Renal cortex interstitium (tissue), 11 donors: ENCODE results near the gene PMEPA1. TPM values are rescaled to one million over a fixed set of nuclear protein-coding genes. Genes with fewer than 3 reads are reported as not detected.
"Not testable (repeated sequence)": the region's sequence is repeated elsewhere in the genome, so short reads cannot be mapped to it uniquely, and the experiment has no call there.

Source experiments
- DNase-seq, 11 donors: peaks; one replicate each; pipeline ENCODE4 v3.0.0-alpha.2; 2013; ENCODE audit warnings: low read depth in 9 of 11, low spot score in 4 of 11; ENCODE audit errors: extremely low read depth in 1 of 11
- polyA plus RNA-seq, 3 donors: library from polyadenylated mRNA; unstranded; fragments of 120-200 nt; gene quantifications; one replicate each; pipeline ENCODE4 v1.2.1, GENCODE V29; 2013; ENCODE audit not compliant: insufficient read length in 3 of 3

The PMEPA1 gene
- polyA plus RNA-seq, 3 donors: 14.9 to 21.6 (median 15.5) TPM

DNA sequence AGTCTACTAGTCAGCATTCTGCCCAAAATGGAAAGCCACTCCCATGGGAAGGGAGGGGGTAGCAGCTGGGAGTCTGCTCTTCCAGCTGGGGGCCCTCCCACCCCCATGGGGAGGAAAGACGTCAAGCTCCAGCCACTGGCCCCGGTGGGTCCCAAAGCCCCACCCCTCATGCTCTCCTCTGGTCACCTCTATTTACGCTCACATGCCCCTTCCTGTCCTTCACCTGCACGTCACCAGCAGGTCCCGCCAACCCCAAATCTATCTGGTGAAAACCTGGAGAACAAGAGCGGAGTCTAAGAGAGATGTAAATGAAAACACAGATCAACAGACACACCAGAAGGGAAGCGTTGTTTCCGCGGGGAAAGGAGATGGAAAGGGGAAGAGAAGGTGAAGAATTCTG, 59.5 kb downstream of the PMEPA1 start:
- no peak for DNase-seq

DNA sequence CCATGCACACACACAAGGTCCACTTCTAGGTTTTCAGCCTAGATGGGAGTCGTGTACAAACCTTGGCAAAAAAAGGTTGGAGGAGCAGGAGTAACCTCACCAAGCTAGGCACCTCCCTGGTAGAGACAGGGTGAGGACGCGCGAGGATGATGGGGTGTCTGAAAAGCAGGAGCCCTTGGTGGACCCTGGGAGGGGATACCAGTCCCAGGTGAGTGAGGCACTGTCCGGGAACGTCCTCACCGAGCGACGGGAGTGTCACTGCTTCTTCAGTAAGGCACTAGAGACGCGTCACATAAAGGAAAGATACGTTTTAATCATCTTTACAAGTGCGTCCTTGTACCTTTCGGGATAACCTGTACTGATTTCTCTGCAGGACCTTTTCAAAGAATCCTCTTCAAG, 60.2 kb downstream of the PMEPA1 start:
- no peak for DNase-seq

DNA sequence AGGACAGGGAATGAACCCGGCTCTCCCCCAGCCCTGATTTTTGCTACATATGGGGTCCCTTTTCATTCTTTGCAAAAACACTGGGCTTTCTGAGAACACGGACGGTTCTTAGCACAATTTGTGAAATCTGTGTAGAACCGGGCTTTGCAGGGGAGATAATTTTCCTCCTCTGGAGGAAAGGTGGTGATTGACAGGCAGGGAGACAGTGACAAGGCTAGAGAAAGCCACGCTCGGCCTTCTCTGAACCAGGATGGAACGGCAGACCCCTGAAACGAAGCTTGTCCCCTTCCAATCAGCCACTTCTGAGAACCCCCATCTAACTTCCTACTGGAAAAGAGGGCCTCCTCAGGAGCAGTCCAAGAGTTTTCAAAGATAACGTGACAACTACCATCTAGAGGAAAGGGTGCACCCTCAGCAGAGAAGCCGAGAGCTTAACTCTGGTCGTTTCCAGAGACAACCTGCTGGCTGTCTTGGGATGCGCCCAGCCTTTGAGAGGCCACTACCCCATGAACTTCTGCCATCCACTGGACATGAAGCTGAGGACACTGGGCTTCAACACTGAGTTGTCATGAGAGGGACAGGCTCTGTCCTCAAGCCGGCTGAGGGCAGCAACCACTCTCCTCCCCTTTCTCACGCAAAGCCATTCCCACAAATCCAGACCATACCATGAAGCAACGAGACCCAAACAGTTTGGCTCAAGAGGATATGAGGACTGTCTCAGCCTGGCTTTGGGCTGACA, 60.8 kb downstream of the PMEPA1 start:
- DNase-seq: no peak

DNA sequence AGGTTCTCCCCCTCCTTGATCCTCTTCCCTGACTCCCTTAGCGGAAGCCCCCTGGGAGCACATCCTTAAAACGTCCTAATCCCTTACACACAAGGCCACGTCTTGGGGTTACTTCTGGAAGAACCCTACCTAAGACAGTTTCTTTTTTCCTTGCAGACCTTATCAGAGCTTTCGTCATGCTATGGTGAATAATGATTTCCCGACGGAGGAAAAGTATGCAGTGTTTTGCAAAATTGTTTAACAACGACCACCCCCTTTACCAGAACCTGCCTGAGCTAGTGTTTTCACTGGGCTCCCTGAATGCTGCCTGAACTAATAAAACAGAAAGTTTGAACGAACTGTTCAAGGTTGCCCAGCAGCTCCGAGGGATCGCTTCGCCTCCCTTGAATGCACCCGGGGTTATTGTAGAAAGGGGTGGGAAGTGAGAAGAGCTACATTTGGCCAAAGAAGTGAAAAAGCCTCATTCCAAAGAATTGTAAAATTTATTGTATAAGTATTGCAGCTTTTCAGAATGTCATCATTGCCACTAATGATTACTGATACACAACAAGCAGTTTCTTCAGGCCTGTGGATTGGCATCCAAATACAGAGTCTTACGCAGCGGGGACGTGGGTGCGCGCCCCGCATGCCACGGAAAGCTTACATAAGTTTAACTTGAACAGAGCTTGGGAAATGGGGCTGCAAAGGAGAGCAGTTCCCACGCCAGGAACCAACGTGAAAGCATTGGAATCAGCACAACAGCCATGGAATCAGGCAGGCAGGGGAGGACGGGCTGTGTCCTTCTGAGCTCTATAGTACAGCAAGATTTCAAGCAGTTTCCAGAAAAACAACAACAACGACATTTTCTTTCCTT, 61.7 kb downstream of the PMEPA1 start:
- no peak for DNase-seq

DNA sequence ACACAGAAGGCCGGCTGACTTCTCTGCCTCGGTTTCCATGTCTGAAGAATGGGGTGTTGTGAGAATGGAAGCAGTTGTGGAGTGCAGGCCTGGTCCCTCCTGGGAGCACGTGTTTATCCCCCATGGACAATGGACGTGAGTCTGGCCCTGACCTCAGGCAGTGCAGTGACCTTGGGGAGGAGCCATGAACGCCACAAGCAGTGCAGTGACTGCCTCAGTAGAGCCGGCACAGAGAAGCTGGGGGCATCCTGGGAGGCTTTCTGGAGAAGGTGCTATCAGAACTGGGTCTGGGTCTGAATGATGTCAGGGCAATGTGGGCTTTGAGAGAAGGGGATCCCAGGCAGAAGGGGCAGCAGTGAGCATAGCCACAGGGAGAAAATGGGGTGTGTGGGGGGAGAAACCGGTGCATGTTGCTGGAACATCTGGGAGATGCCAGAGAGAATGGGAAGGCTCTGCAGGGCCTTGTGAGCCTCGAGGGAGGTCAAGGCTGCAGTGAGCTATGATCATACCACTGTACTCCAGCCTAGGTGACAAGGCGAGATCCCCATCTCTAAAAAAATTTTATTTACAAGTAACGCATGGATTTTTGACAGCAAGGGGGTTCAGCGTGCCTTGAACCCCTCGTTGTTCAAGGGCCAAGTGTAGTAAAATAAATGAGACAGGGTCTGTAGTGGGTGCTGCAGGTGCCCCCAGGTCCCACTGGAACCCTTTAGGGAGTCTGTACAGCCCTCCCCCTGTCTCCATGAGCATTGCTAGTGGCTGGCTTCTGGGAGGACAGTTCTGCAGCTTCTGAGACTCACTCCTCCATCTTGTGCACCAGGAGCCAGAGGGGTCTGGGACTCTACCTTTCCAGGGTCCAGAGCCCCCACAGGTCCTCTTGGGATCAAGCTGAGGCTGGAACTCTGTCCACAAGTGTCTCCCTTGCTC, 62.5 kb downstream of the PMEPA1 start:
- DNase-seq: no peak

DNA sequence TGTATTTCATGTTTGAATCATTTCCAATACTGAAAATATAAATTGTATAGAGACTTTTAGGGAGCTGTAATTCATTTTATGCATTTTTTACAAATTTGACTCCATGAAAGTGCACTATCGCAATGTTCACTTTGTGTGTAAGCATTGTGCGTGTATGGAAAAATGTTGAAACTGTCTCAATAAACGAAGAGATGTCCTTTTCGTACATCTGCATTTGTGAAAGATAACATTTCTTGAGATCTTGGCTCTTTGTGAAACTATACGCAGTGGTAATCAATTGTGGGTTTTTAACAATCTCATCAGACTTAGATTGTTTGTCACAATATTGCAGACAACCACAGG, 70.9 kb downstream of the PMEPA1 start:
- no peak for DNase-seq

DNA sequence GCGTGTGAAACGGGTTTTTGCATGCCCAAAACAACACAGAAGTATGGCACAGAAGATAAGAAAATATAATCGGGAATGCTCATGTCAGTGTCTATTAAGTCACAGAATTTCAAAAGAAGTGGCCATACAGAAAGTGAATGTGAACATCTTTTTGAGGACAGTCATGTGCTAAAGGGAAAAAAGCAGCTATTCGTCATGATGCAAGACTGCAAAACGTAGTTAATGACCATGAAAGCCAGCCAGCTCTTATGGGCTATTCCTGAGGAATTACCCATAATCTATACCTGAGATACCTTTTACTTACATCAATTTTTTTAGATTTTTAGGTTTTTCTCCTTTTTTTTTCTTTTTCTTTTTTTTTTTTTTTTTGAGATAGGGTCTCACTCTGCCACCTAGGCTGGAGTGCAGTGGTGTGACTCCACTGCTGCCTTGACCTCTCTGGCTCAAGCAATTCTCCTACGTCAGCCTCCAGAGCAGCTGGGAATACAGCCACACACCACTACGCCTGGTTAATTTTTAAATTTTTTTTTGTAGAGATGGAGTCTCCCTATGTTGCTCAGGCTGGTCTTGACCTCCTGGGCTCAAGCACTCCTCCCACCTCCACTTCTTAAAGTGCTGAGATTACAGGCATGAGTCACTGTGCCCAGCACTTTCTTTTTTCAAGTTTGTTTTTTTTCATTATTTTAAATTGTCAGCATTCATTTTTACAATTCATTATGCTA, 71.5 kb downstream of the PMEPA1 start:
- no peak for DNase-seq

DNA sequence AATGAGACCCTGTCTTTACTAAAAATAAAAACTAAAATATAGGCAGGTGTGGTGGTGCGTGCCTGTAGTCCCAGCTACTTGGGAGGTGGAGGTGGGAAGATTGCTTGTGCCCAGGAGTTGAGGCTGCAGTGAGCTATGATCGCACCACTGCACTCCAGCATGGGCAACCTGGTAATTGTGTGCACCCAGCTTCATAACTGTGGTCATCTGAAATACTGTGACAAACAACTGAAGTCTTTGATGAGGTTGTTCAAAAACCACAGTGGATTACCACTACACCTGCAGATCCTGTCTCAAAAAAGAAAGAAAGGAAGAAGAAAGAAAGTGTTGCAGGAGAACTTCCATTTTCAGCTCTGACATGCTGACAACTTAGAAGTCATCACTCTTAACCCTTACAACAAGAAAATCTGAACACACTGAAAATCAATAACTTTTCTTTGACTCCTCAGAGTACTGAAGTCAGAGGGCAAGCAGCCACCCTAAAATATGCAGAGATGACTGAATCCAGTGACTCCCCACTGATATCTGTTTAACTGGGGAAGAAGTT, 75.8 kb downstream of the PMEPA1 start:
- DNase-seq: no peak

DNA sequence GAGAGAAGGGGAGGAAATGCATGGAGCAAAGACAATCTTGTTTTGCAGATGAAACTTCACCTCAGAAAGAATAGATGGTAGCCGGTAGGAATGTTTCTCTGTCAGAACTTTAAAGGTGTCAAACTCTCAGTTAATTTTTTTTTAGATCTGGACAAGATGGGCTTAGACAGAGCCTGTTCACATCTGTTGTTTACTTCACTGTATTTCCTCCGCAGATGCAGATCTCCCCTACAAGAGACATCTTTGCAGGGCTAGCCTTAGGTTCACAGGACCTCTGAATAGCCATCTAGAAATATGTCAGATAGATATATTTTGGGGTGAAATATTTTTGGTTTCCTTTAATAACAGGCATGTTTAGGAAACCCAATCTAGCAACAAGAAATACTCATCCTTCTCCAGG, 77.5 kb downstream of the PMEPA1 start:
- DNase-seq: no peak

DNA sequence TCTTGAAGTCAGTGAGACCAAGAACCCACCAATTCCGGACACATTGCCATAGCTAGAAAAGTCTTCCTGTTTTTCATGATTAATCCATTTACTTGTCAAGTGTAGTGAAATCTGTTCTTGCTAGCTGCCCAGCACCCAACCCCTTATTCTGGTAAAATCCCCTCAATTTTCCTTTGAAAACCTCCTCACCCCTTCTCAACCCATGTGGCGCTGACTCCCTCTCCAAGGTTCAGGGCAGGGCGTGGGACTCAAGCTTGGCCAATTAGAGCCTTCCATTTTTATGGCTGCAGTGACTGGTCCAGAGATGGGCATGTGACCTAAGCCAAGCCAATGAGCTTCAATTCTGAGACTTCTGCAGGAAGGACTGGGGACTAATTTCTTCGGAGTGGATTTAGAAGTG, 79.8 kb downstream of the PMEPA1 start:
- no peak for DNase-seq

DNA sequence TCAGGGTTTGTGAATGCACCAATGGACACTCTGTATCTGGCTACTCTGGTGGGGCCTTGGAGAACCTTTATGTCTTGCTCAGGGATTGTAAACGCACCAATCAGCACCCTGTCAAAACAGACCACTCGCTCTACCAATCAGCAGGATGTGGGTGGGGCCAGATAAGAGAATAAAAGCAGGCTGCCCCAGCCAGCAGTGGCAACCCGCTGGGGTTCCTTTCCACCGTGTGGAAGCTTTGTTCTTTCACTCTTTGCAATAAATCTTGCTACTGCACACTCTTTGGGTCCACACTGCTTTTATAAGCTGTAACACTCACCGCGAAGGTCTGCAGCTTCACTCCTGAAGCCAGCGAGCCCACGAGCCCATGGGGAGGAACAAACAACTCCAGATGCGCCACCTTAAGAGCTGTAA, 80.3 kb downstream of the PMEPA1 start:
- not testable (repeated sequence) for DNase-seq

DNA sequence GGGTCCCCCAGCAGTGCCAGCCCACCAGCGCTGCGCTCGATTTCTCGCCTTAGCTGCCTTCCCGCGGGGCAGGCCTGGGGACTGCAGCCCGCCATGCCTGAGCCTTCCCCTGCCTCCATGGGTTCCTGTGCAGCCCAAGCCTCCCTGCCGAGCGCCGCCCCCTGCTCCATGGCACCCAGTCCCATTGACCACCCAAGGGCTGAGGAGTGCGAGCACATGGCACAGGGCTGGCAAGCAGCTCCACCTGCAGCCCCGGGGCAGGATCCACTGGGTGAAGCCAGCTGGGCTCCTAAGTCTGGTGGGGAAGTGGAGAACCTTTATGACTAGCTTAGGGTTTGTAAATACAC, 80.9 kb downstream of the PMEPA1 start:
- DNase-seq: not testable (repeated sequence)

DNA sequence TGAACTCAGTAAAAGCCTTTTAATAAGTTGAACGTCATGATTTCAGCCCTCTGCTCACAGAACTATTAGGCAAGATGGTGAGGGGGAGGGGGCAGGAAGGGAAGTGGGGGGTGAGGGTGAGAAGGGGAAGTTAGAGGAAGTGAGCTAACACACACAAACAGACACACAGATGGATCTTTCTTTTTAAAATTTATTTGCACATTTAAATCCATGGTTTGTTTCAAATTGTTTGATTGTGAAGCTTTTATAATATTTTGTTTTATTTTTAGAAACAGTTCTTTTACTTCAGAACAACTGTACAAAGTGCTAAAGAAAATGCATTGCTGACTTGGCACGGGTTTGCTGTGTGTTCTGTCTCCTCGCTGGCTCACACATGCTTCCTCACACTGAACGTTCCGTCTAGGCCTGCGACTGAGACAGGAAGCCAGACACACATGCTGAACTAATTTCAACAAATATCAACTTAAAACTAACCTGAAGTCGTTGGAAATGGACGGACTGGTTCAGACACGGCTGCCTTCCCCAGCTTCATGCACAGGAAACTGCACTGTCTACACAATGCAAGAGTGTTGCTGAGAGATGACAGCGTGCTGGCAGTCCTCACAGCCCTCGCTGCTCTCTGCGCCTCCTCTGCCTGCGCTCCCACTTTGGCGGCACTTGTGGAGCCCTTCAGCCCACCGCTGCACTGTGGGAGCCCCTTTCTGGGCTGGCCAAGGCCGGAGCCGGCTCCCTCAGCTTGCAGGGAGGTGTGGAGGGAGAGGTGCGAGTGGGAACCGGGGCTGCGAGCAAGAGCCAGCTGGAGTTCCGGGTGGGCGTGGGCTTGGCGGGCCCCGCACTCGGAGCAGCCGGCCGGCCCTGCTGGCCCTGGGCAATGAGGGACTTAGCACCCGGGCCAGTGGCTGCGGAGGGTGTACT, 81.5 kb downstream of the PMEPA1 start:
- peak in 5 of 11 donors; percentile 4 to 40 (median 31) for DNase-seq

DNA sequence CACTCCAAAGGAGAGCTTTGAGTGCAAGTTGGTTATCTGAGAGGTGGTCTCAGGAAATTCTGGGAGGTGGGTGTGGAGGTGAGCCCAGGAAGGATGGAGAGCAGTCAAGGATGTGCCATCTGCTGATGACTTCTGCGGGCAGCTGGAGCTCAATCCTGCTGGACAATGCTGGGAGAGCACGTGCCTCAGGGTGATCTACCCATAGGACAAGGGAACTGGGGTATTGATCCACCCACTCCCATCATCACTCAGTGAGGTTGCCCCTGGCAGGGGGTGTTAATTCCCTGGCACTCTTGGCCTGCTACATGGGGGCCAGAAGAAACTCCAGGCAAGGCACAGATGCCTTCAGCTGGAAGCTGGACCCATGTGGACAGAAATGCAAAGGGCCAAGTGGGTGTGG, 82.5 kb downstream of the PMEPA1 start:
- no peak for DNase-seq

DNA sequence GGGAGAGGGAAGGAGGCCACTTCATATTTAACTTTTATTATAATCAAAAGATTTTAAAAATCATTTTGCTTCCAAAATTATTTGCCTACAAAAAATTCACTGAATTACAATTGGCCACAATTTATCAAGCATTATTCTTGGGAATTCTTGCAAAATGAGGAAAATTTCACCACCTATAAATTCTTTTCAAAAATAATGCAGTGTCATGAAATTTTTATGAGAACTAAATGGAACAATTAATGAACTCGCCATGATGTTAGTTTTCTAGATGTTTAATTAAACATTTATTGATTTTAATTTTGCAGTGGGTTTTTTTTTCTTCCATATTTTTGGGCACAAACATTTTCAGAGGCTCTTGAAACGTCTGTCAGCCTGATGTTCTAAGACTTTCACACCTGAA, 83.8 kb downstream of the PMEPA1 start:
- no peak for DNase-seq

DNA sequence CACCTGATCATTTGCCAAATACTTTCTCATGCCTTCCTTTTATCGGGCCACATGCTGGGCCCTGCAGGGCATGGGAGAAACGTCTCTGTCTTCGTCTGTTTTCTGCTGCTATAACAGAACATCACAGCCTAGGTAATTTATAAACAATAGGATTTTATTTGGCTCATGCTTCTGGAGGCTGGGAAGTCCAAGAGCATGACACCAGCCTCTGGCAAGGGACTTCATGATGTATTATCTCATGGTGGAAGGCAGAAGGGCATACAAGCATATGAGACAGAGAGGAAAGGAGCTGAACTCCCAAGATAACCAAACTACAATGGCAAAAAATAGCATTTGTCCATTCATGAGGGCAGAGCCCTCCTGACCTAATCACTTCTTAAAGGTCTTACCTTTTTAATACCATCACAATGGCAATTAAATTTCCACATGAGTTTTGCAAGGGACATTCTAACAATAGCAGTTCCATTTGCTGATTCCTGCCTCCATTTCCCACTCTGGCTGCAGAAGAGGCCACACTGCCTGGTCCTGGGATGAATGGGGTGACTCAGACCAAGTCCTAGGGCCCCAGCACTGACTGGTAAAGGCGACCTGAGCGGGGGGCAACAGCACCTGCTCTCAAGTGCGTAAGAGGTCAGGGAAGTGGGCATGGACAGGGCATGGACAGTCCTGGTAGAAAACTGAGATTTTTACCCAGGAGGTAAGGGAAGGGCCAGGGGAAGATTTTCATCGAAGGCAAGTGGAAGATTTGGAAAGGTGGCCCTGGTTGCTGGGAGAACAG, 84.4 kb downstream of the PMEPA1 start:
- DNase-seq: no peak

DNA sequence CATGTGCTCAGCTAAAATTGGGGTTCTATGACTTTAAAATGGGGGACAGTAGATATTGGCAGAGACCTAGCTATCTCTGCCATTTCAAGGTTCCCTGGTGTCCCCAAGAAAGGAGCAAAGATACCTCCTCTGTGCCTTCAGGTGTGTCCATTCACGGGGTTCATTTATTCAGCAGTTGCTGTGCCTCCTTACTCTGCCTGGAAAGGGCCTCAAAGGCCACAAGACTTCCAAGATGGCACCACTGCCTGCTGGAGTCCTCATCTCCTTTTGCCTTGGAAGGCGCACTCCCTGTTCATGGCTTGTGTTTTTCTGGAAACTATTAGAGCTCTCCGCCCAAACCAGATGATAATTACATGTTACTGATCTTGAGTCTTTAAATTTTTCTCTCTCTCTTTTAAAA, 85.7 kb downstream of the PMEPA1 start:
- DNase-seq: no peak
